ENCODE measurements around the gene ETS2. TPM values are rescaled to one million over a fixed set of nuclear protein-coding genes. Genes with fewer than 3 reads are reported as not detected.

Gene ETS2
- total and polyA plus RNA-seq, 4 donors = 25.8 to 35.6 (median 31.9) TPM

DNA sequence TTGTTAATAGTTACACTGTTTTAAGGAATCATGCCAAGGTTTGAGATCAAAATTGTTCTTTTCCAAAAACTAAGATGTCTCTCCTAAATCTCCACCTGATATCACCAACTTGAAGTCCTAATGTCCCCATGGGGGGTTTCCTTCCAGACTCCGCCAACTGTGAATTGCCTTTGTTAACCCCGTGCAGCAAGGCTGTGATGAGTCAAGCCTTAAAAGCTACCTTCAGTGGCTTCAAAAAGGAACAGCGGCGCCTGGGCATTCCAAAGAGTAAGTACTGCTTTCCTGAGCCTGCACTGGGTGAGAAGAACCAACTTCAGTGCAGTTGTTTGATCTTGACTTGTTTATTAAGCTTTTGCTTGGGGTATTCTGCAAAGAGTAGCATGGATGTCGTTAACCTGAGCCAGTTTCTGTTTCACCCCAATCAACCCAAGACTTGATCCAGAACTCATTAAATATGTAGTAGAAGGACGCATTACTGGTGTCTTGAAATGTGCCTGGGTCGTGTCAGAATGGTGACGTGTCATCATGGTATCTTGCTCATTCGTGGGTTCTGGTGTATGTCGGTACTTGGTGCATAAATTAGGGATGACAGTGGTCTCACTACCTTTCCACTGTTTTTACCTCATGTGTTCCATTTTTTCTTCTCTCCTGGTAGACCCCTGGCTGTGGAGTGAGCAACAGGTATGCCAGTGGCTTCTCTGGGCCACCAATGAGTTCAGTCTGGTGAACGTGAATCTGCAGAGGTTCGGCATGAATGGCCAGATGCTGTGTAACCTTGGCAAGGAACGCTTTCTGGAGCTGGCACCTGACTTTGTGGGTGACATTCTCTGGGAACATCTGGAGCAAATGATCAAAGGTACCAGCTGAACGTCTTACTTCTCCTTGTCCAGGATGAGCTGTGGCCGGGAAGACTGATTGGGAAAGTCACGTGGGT lies 8.7 kb downstream of the ETS2 start:
- Histone ChIP-seq H3K27me3 (ENCODE audit: control insufficient read depth, insufficient read depth, low read length) (no peaks in the 10 kb centered on the region), H3K27ac (ENCODE audit: low read depth, low read length) (no peak overlapping the region), H3K36me3 (ENCODE audit: control insufficient read depth, insufficient read depth, low read length) (peaks cover 25% of the 10 kb centered on the region), H3K4me3 (ENCODE audit: low read depth, low read length) (no peak overlapping the region), H3K4me1 (ENCODE audit: control insufficient read depth, insufficient read depth, low read length) (no peaks in the 10 kb centered on the region), H3K9me3 (ENCODE audit: control insufficient read depth, insufficient read depth, low read length) (no peaks in the 10 kb centered on the region)
- DNase-seq (ENCODE audit: low read depth in 4 of 6, low spot score in 6 of 6) = no peak
- WGBS (ENCODE audit: insufficient coverage) = 86% methylated on average over 12 of the region's 16 CpGs

DNA sequence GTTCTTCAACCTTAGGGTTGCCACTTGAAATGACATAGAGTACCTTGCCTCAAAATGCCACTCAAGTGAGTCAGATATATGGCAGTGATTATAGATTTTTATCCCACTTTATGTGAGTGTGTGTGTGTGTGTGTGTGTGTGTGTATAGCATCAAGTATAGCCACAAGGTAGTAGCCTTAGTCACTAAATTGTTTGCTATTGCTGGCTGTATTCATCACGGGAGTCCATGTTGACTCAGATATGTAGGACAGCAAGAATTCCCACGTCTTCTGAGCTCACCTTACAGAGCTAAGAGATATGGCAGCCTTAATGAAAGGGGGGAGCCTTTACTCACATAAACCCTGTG lies 9.3 kb downstream of the ETS2 start:
- H3K27ac ChIP-seq (ENCODE audit: low read depth, low read length) = no peak overlapping the region
- no peaks in the 10 kb centered on the region for H3K9me3 ChIP-seq (ENCODE audit: control insufficient read depth, insufficient read depth, low read length)
- WGBS (ENCODE audit: insufficient coverage) = 83% methylated on average over 1 of the region's 2 CpGs
- H3K4me3 ChIP-seq (ENCODE audit: low read depth, low read length) = no peak overlapping the region
- peaks cover 31% of the 10 kb centered on the region for H3K36me3 ChIP-seq (ENCODE audit: control insufficient read depth, insufficient read depth, low read length)
- H3K27me3 ChIP-seq (ENCODE audit: control insufficient read depth, insufficient read depth, low read length) = no peaks in the 10 kb centered on the region
- DNase-seq (ENCODE audit: low read depth in 4 of 6, low spot score in 6 of 6) = no peak
- no peaks in the 10 kb centered on the region for H3K4me1 ChIP-seq (ENCODE audit: control insufficient read depth, insufficient read depth, low read length)

DNA sequence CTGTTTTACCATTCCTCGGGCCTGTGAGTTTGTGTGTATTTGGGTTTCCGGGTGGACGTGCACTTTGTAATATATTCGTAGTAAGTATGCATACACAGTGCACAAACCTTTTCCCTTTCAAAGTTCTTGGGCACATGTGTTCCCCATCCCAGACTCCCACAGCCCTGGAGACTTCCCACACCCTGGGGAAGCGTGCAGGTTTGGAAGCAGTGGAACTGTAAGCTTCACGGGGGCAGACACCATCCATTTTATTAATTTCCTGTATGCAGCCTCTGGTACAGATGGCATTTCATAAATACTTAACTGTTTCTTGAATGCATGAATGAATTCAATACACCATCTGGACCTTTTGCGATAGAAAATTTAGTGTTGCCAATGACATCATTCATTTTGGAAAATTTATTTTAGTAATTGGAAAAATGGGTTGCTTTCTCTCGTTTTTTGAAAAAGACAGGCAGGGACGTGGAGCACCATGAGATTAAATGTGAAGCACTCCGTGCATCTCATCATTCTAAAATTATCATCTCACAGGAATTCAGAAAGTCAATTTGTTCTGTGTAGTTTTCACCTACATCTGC lies 10.8 kb downstream of the ETS2 start:
- Histone ChIP-seq H3K27me3 (ENCODE audit: control insufficient read depth, insufficient read depth, low read length) (no peaks in the 10 kb centered on the region), H3K9me3 (ENCODE audit: control insufficient read depth, insufficient read depth, low read length) (no peaks in the 10 kb centered on the region), H3K4me1 (ENCODE audit: control insufficient read depth, insufficient read depth, low read length) (no peaks in the 10 kb centered on the region), H3K4me3 (ENCODE audit: low read depth, low read length) (no peak overlapping the region), H3K36me3 (ENCODE audit: control insufficient read depth, insufficient read depth, low read length) (peaks cover 42% of the 10 kb centered on the region), H3K27ac (ENCODE audit: low read depth, low read length) (no peak overlapping the region)
- no peak for DNase-seq (ENCODE audit: low read depth in 4 of 6, low spot score in 6 of 6)
- 100% methylated on average over 3 of the region's 10 CpGs for WGBS (ENCODE audit: insufficient coverage)

DNA sequence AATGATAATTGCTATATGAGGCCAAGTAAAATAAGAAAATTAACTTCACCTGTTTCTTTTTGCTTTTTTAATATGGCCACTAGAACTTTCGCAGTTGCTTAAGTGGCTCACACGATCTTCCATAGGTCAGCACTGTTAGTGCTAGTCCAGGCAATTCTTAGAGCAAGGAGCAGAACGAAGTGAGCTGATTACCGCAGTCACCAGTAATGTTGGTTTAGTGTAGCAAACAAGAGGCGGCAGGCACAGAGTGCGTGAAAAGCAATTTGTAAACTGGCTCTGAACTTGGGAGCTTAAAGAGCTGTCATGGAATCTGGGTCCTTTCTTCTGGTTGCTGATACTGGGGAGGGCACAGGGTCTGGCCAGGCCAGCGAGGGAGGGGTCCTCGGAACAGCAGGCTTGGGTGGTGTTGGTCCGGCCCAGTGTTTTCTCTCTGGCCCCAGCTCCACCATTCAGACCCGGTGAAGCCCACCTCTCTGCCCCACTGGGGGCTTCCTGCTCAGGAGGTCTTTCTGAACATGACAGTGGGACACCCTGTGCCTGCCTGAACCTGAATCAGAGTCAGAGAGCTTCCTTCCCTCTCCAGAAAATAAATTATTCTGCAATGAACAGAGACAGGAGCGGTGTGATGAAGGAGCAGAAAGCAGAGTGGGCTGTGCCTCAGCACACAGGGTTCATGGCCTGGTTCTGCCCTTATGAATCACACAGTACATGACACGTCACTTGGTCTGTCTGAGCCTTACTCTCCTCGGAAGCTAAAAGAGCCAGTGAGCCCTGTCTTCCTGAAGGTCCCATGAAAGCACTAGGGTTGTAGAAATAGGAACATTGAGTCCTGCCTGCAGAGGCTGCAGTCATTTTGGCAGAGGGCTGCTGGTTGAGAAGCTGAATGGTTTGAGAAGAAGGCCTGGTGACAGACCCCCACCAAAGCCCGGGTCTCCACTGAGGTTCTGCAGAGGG lies 11.9 kb downstream of the ETS2 start:
- H3K9me3 ChIP-seq (ENCODE audit: control insufficient read depth, insufficient read depth, low read length) = no peaks in the 10 kb centered on the region
- H3K27ac ChIP-seq (ENCODE audit: low read depth, low read length) = no peak overlapping the region
- 92% methylated on average over 14 of the region's 14 CpGs for WGBS (ENCODE audit: insufficient coverage)
- no peak overlapping the region for H3K4me3 ChIP-seq (ENCODE audit: low read depth, low read length)
- H3K4me1 ChIP-seq (ENCODE audit: control insufficient read depth, insufficient read depth, low read length) = peaks cover 1% of the 10 kb centered on the region
- DNase-seq (ENCODE audit: low read depth in 4 of 6, low spot score in 6 of 6) = no peak
- no peaks in the 10 kb centered on the region for H3K27me3 ChIP-seq (ENCODE audit: control insufficient read depth, insufficient read depth, low read length)
- peaks cover 52% of the 10 kb centered on the region for H3K36me3 ChIP-seq (ENCODE audit: control insufficient read depth, insufficient read depth, low read length)

DNA sequence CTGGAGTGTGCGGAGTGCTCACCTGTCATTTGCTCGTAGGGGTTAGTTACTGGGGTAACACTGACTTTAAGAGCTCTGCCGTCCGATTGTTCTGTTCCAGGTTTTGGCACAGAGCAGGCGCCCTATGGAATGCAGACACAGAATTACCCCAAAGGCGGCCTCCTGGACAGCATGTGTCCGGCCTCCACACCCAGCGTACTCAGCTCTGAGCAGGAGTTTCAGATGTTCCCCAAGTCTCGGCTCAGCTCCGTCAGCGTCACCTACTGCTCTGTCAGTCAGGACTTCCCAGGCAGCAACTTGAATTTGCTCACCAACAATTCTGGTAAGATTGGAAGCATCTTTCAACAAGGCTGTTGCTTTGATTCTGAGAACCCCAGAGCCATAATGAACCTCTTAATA lies 12.6 kb downstream of the ETS2 start:
- 96% methylated on average over 11 of the region's 11 CpGs for WGBS (ENCODE audit: insufficient coverage)
- Histone ChIP-seq H3K27ac (ENCODE audit: low read depth, low read length) (no peak overlapping the region), H3K4me1 (ENCODE audit: control insufficient read depth, insufficient read depth, low read length) (peaks cover 5% of the 10 kb centered on the region)

DNA sequence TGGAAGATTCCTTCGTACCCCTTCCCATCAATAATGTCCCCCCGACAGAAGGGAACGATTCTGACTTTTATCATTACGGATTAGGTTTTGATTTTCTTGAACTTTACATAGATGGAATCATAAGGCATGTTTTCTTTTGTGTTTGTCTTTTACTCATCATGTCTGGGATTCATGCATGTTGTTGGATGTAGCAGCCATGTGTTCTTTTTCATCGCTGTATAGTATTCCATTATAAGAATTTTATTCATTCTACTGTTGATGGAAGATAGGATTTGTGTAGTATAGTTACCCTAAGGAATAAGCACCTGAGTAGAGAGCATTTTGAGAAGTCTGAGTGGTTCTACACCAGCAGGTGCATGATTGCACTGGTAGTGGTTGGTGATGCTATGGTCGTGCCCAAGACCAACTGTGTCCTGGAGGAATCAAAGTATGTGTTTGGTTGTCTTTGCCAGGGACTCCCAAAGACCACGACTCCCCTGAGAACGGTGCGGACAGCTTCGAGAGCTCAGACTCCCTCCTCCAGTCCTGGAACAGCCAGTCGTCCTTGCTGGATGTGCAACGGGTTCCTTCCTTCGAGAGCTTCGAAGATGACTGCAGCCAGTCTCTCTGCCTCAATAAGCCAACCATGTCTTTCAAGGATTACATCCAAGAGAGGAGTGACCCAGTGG lies 13.5 kb downstream of the ETS2 start:
- no peak overlapping the region for H3K4me3 ChIP-seq (ENCODE audit: low read depth, low read length)
- no peak overlapping the region for H3K27ac ChIP-seq (ENCODE audit: low read depth, low read length)

More for the DNA sequence above, 12.6 kb downstream of the ETS2 start:
- Histone ChIP-seq H3K27me3 (ENCODE audit: control insufficient read depth, insufficient read depth, low read length) (no peaks in the 10 kb centered on the region), H3K9me3 (ENCODE audit: control insufficient read depth, insufficient read depth, low read length) (no peaks in the 10 kb centered on the region), H3K36me3 (ENCODE audit: control insufficient read depth, insufficient read depth, low read length) (peaks cover 56% of the 10 kb centered on the region), H3K4me3 (ENCODE audit: low read depth, low read length) (no peak overlapping the region)
- no peak for DNase-seq (ENCODE audit: low read depth in 4 of 6, low spot score in 6 of 6)

DNA sequence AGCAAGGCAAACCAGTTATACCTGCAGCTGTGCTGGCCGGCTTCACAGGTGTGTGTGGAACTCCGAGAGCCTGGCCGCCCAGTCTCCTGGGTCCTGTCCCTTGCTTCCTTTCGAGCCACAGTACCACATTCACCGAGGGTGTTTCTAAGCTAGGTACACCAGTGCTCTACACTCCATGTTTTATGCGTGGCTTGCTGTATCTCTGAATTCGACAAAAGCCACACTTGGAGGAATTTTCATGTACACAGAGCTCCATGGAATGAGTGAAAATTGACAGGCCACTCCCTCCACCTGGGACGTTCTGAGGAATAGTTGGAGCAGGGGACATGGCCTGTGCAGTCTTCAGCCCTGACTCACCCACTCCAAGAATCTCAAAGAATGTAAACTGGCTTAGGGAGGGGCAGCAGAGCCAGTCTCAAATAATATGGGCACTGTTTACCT lies 14.0 kb downstream of the ETS2 start:
- H3K36me3 ChIP-seq (ENCODE audit: control insufficient read depth, insufficient read depth, low read length) = peaks cover 52% of the 10 kb centered on the region
- peaks cover 5% of the 10 kb centered on the region for H3K4me1 ChIP-seq (ENCODE audit: control insufficient read depth, insufficient read depth, low read length)
- 100% methylated on average over 5 of the region's 8 CpGs for WGBS (ENCODE audit: insufficient coverage)

More for the DNA sequence above, 13.5 kb downstream of the ETS2 start:
- no peaks in the 10 kb centered on the region for H3K9me3 ChIP-seq (ENCODE audit: control insufficient read depth, insufficient read depth, low read length)
- 98% methylated on average over 9 of the region's 14 CpGs for WGBS (ENCODE audit: insufficient coverage)
- DNase-seq (ENCODE audit: low read depth in 4 of 6, low spot score in 6 of 6) = no peak
- H3K36me3 ChIP-seq (ENCODE audit: control insufficient read depth, insufficient read depth, low read length) = peaks cover 55% of the 10 kb centered on the region
- H3K4me1 ChIP-seq (ENCODE audit: control insufficient read depth, insufficient read depth, low read length) = peaks cover 5% of the 10 kb centered on the region
- H3K27me3 ChIP-seq (ENCODE audit: control insufficient read depth, insufficient read depth, low read length) = no peaks in the 10 kb centered on the region

DNA sequence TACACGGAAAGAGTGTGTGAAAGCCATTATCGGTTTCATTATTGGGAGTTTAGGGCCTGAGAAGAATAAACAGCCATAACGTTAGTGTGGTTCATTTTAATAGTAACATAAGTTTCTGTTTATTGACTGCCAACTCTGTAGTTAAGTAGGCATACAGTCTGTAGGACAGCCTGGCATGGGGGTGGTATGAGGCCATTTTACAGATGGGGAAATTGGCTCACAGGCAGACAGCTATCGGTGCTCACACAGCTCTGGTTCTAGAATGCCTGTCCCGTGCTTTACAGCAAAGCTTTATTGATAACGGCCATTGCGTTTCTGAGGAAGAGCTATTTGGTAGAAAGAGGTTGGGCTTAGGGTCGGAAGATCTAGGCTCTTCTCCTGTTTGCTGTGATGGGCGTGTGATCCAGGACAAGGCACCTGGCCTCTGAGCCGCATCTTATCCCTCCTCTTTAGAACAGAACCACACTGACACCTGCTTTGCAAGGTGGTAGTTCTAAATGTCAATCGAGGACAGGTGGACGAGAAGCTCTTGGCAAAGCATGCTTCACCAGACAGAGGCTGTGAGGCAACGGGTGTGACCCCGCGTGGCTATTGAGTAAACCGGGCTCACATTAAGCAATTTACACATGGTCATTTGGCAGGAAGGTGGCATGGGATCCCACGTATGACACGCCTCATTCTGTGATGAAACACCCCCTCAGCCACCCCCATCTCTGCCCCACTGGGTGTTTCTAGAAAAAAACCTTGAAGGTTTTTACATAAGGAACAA lies 14.9 kb downstream of the ETS2 start:
- H3K36me3 ChIP-seq (ENCODE audit: control insufficient read depth, insufficient read depth, low read length) = peaks cover 47% of the 10 kb centered on the region

More for the DNA sequence above, 14.0 kb downstream of the ETS2 start:
- H3K9me3 ChIP-seq (ENCODE audit: control insufficient read depth, insufficient read depth, low read length) = no peaks in the 10 kb centered on the region
- H3K27me3 ChIP-seq (ENCODE audit: control insufficient read depth, insufficient read depth, low read length) = no peaks in the 10 kb centered on the region
- no peak overlapping the region for H3K27ac ChIP-seq (ENCODE audit: low read depth, low read length)
- no peak for DNase-seq (ENCODE audit: low read depth in 4 of 6, low spot score in 6 of 6)
- H3K4me3 ChIP-seq (ENCODE audit: low read depth, low read length) = no peak overlapping the region

More for the DNA sequence above, 14.9 kb downstream of the ETS2 start:
- 98% methylated on average over 8 of the region's 18 CpGs for WGBS (ENCODE audit: insufficient coverage)
- H3K4me1 ChIP-seq (ENCODE audit: control insufficient read depth, insufficient read depth, low read length) = peaks cover 5% of the 10 kb centered on the region
- H3K27me3 ChIP-seq (ENCODE audit: control insufficient read depth, insufficient read depth, low read length) = no peaks in the 10 kb centered on the region
- no peak overlapping the region for H3K27ac ChIP-seq (ENCODE audit: low read depth, low read length)
- H3K4me3 ChIP-seq (ENCODE audit: low read depth, low read length) = no peak overlapping the region
- H3K9me3 ChIP-seq (ENCODE audit: control insufficient read depth, insufficient read depth, low read length) = no peaks in the 10 kb centered on the region
- no peak for DNase-seq (ENCODE audit: low read depth in 4 of 6, low spot score in 6 of 6)
